AG04450 (cell line): ENCODE data around the gene SERPINI1. TPM values are rescaled to one million over a fixed set of nuclear protein-coding genes. Genes with fewer than 3 reads are reported as not detected.

Experiments
- CTCF ChIA-PET: fragments of 300-600, 350-600 bp; formaldehyde crosslinking; extraction: SDS; loops from one replicate; lab custom pipeline; 2022; ENCODE audit warnings: antibody characterized with exemption, inconsistent platforms; lab: Charles Lee
- POLR2A ChIA-PET: fragments of 350-600 bp; formaldehyde crosslinking; extraction: SDS; loops from one replicate; lab custom pipeline; 2021; ENCODE audit warnings: antibody characterized with exemption, inconsistent platforms; lab: Yijun Ruan, JAX
- DNase-seq: peaks from one replicate; pipeline ENCODE4 v3.0.0-alpha.2; 2011; ENCODE audit warnings: low read depth, low spot score
- H3K27ac ChIP-seq: one replicate; pipeline ENCODE4 v1.5.1; 2012; ENCODE audit warnings: low read depth, low read length, control low read depth
- H3K27me3 ChIP-seq: one replicate; pipeline ENCODE4 v1.6.0; 2012; ENCODE audit warnings: low read length; ENCODE audit not compliant: control insufficient read depth, insufficient read depth
- H3K4me3 ChIP-seq: 2 replicates; pipeline ENCODE4 v1.5.1; 2011; ENCODE audit warnings: mild to moderate bottlenecking, low read depth, low read length, control low read depth
- H3K9me3 ChIP-seq: 2 replicates; pipeline ENCODE4 v1.5.1; 2012; ENCODE audit warnings: low read length; ENCODE audit not compliant: control insufficient read depth, insufficient read depth
- CTCF ChIP-seq: IDR thresholded peaks from 2 replicates; pipeline ENCODE4 v1.5.1; 2011; ENCODE audit warnings: low read depth, low read length, control low read depth, inconsistent platforms
- polyA plus RNA-seq: library from polyadenylated mRNA; depleted of rRNA; stranded (reverse); fragments of >200 nt; gene quantifications from 2 replicates; pipeline ENCODE4 v1.2.3, GENCODE V29; 2011

Gene SERPINI1
- polyA plus RNA-seq, 1 experiment: 0.88 TPM

DNA sequence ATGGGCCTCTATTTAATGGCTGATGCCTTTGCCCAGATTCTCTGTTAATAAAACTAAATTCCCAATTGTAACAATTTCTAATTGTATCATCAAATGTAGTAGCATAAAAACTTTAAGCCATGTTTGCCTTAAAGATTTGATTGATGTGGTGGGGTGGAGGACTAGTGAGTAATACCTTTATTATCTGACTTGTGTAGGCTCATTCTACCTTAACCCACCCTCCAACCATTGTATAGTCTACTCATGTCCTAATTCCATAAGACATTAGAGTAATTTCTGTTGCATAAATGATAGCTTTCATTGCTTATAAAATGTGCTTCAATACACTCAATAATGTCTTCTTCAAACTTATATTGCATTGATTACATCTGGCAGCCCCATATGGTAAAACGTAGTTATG lies 25.8 kb downstream of the SERPINI1 start:
- CTCF ChIA-PET: no interaction called here

GRCh38 chr3:167762296-167762695 lies 26.8 kb downstream of the SERPINI1 start:
- CTCF ChIA-PET: no interaction called here
- POLR2A ChIA-PET: no interaction called here
- no peak for DNase-seq

More for the DNA sequence above, 25.8 kb downstream of the SERPINI1 start:
- no peak overlapping the region for H3K4me3 ChIP-seq
- TF ChIP-seq CTCF: no peak
- no peak overlapping the region for H3K27ac ChIP-seq
- H3K9me3 ChIP-seq: no peaks in the 10 kb centered on the region
- no peak for DNase-seq
- POLR2A ChIA-PET: no interaction called here
- H3K27me3 ChIP-seq: no peaks in the 10 kb centered on the region

GRCh38 chr3:167772992-167773391 lies 37.5 kb downstream of the SERPINI1 start:
- Histone ChIP-seq H3K27me3 (no peaks in the 10 kb centered on the region), H3K9me3 (no peaks in the 10 kb centered on the region), H3K4me3 (no peak overlapping the region), H3K27ac (no peak overlapping the region)
- ChIA-PET POLR2A (no interaction called here), CTCF (interaction anchor here (0.9 kb wide), 1 partner anchor 595 kb away, joined by 3 read pairs; no protein-coding TSS in a partner anchor)
- TF ChIP-seq CTCF: no peak
- DNase-seq: no peak

More at GRCh38 chr3:167762296-167762695, 26.8 kb downstream of the SERPINI1 start:
- no peak overlapping the region for H3K27ac ChIP-seq
- no peaks in the 10 kb centered on the region for H3K9me3 ChIP-seq
- H3K27me3 ChIP-seq: no peaks in the 10 kb centered on the region
- H3K4me3 ChIP-seq: no peak overlapping the region
- TF ChIP-seq CTCF: no peak

DNA sequence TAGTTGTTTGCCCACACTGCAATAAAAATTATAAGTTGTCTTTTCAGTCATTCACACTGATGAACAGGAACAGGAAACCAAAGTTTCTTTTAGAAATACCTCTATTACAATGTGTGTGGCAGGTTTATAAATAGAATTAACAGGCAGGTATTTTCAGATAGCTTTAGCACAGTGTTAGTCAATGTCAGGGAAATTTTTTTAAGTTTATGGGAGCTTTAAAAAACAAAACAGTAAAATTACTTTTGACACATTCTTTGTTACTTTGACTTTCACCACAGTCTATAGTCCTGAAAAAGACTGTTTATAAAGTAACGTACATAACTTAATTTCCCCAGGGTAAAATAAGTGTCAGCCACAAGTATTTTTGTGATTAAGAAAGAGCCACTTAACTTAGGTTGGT lies 38.1 kb downstream of the SERPINI1 start:
- no peak for DNase-seq
- POLR2A ChIA-PET: no interaction called here
- Histone ChIP-seq H3K27me3 (no peaks in the 10 kb centered on the region), H3K9me3 (no peaks in the 10 kb centered on the region), H3K4me3 (no peak overlapping the region), H3K27ac (no peak overlapping the region)
- CTCF ChIA-PET: interaction anchor here (0.9 kb wide), 1 partner anchor 596 kb away, joined by 3 read pairs; no protein-coding TSS in a partner anchor
- no peak for TF ChIP-seq CTCF

- H3K4me3 ChIP-seq: no peak overlapping the region
- no peaks in the 10 kb centered on the region for H3K9me3 ChIP-seq
- H3K27ac ChIP-seq: no peak overlapping the region
- POLR2A ChIA-PET: no interaction called here
- DNase-seq: no peak
- TF ChIP-seq CTCF: no peak
- CTCF ChIA-PET: no interaction called here
- no peaks in the 10 kb centered on the region for H3K27me3 ChIP-seq
Measured at GRCh38 chr3:167776066-167776685, 40.7 kb downstream of the SERPINI1 start.
